Renal cortical epithelial cell (primary cell): Measurements from ENCODE around the gene SNX5. TPM values are rescaled to one million over a fixed set of nuclear protein-coding genes. Genes with fewer than 3 reads are reported as not detected.

Experiments
- DNase-seq: peaks from one replicate; pipeline ENCODE4 v3.0.0-alpha.2; 2011; ENCODE audit warnings: low read depth
- total RNA-seq: library from RNA; depleted of rRNA; stranded (reverse); fragments of >200 nt; gene quantifications from 2 replicates; pipeline ENCODE4 v1.2.3, GENCODE V29; 2014

SNX5 gene
- total RNA-seq, 1 donor from 2014 or later, result 165 TPM

DNA sequence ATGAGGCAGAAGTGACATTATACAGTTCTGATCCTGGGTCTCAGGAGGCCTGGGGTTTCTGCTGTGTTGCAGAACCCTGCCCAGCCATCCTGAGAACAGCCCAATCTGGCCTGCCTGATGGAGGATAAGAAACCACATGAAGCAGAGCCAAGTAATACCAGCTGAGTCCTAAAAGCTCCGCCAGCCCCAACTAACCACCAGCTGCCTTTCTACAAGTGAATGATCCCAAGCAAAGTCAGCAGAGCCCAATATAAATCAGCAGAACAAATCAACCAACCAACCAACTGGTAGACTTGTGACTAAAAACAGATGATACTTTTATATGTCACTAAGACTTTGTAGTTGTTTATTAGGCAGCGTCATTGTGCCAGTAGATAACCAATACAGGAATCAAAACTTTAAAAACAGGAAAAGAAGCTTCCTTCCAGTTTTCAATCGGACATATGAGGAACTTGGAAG lies 52.1 kb downstream of the SNX5 start:
- no peak for DNase-seq

DNA sequence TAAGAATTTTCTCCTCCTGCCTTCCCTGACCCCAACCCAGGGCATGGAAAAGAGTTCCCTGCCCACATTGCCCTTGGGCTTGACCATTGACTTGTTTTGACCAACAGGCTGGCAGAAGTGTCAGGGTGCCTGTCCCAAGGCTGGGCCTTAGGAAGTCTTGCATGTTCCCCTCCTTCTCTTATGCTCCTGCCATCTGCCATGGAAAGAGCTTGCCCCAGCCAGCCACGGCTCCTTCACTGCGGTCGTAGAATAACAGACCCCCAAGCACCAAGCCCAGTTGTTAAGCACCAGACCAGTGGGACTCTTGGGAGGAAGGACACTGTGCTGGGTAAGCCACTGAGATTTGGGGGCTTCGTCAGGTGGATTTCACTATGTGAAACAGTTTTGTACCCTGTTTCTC lies 53.6 kb downstream of the SNX5 start:
- DNase-seq, result no peak

GRCh38 chr20:17912916-17913315 lies 55.7 kb downstream of the SNX5 start:
- no peak for DNase-seq

DNA sequence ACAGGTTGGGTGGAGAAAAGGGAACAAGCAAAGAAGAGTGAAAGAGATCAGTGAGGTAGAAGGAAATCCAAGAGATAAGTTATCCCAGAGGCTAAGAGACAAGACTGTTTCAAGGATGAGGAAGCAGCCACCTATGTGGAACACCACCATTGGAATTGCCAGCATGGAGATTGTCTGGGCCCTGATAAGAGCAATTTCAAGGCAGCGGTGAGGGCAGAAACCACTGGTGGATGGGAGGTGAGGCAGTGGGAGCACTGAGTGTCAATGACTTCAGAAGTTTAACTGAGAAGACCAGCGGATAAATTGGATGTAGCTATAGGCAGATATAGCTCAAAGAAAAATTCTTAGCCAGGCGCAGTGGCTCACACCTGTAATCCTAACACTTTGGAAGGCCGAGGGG lies 56.7 kb downstream of the SNX5 start:
- no peak for DNase-seq

- peak; percentile 98 for DNase-seq
These were observed 57.7 kb downstream of the SNX5 start for GRCh38 chr20:17910828-17911294.

DNA sequence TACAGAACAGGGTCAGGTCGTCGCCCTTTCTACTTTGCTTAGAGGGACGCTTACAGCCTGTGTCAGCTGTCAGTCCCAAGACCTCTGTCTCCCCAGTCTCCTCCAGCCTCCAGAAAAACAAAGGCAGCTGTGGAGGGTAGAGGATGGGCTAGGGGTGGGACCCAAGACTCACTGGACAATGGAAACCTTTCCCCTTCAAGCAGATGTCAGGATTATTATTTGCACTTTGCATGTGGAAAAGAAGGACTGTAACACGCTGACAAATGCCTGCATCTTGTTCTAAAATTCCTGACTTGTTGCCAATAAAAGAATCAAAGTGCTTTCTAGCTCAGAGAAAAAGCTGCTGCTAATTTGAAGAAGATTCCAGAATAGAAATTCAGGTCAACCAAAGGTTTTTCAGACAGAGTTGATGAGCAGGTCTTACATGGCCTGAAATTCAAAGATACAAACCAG lies 58.7 kb downstream of the SNX5 start:
- DNase-seq, result peak; percentile 29

- no peak for DNase-seq
These were observed 63.0 kb downstream of the SNX5 start for GRCh38 chr20:17905544-17905943.

- no peak for DNase-seq
These were observed 64.6 kb downstream of the SNX5 start for GRCh38 chr20:17904027-17904426.

GRCh38 chr20:17902531-17903083 lies 66.0 kb downstream of the SNX5 start:
- no peak for DNase-seq

DNA sequence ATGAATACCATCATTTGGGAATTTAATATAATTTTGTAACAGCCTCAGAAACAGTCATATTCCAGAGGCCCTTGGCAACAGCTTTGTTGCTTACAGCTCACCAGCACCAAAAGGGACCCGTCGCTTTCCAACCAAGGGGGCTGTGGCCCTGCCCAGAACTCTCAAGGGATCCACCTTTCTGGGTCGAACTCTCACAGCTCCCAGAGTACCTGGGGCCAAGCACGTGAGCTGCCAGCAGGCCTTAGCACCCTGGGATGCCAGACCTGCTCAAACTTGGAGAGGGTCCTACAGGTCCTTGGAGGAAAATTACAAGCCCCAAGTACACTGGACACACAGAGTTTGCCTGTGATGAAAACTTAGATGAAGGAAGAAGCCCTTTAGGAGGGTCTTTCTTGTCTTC lies 66.6 kb downstream of the SNX5 start:
- DNase-seq, result no peak

- peak; percentile 54 for DNase-seq
These were observed 70.0 kb downstream of the SNX5 start for GRCh38 chr20:17898548-17898994.

DNA sequence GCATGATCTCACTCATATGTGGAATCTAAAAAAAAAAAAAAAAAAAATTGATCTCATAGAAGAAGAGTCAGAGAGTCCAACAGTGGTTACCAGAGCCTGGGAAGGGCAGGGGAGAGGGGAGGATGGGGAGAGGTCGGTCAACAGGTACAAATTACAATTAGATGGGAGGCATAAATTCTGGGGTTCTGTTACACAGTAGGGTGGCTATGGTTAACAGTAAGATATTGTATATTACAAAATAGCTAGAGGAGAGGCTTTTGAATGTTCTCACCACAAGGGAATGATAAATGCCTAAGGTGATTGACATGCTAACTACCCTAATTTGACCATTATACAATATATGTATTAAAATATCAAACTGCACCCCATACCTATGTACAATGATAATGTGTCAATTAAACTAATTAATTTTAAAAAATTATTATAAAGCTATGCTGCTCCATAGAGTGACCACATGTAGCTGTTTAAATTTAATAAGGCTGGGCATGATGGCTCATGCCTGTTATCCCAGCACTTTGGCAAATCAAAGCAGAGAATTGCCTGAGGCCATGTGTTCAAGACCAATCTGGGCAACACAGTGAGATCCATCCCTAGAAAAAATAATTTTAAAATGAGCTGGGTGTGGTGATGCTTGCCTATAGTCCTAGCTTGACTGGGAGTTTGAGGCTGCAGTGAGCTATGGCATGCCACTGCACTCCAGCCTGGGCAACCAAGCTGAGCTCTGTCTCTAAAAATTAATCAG lies 70.9 kb downstream of the SNX5 start:
- DNase-seq, result no peak

- DNase-seq, result no peak
These were observed 71.7 kb downstream of the SNX5 start for GRCh38 chr20:17896771-17897369.

DNA sequence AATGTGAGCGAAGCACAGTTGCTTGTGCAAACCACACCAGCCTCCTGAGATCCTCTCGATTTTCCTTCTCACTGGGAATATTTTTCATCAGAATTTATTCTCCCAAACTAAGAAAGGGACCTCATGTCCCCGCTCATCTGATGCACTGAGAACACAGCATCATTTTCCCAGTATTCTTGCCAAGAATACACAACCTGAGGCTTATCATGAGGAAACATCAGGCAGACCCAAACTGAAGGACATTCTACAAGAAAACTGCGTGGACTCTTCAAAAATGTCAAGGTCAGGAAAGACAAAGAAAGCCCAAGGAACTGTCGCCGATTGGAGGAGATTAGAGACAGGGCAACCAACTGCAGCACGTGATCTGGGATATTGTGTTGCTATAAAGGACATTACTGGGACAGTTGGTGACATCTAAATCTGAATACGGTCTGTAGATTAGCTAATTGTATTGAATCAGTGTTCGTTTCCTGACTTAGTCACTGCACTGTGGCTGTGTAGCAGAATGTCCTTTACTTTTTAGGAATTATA lies 72.3 kb downstream of the SNX5 start:
- DNase-seq, result no peak

DNA sequence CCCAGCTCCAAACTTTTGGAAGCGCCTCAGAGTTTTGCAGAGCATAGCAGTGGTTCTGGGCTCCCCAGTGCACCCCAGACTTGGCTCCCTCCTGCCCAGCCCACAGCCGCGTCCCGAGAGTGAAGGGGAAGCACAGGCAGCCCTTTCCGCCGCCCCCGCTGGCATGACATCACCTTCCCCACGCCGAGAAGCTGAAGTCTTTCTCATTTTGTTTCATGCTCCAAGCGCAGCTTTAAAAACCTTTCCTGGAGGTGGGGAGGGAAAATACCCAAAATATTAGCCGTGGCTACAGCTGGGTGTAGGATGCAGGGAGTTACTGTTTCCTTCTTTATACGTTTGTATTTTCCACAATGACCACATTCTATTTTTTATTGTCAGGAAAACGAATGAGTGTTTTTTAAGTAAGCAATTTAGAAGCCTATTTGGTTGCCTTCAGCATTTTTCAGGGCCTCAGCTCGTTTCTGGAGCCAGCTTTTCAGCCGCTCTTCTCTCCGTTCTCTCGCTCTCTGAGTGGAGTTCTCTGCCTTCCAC lies 72.9 kb downstream of the SNX5 start:
- DNase-seq, result no peak

DNA sequence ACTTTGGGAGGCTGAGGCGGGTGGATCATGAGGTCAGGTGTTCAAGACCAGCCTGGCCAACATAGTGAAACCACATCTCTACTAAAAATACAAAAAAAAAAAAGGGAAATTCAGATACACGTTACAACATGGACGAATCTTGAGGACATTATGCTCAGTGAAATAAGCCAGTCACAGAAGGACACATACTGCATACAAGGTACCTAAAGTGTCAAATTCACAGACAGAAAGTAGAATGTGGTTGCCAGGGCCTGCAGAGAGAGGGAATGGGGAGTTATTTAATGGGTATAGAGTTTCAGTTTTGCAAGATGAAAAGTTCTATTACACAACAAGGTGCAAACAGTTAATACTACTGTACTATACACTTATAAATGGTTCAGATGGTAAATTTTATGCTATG lies 75.1 kb downstream of the SNX5 start:
- DNase-seq, result no peak

DNA sequence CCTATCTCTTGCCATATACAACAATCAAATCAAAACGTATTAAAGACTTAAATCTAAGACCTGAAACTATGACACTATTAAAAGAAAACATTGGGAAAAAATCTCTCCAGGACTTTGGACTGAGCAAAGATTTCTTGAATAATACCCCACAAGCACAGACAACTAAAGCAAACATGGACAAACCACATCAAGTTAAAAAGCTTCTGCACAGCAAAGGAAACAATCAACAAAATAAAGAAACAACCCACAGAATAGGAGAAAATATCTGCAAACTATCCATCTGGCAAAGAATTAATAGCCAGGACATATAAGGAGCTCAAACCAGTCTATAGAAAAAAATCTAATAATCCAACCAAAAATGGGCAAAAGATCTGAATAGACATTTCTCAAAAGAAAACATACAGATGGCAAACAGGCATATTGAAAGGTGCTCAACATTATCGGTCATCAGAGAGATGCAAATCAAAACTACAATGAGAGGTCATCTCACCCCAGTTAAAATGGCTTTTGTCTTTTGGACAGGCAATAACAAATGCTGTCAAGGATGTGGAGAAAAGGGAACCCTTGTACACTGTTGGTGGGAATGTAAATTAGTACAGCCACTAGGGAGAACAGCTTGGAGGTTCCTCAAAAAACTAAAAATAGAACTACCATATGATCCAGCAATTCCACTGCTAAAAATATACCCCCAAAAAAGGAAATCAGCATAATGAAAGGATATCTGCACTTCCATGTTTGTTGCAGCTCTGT lies 76.2 kb downstream of the SNX5 start:
- DNase-seq, result no peak
